H1 (cell line): Measurements from ENCODE around the gene NAT8L. TPM values are rescaled to one million over a fixed set of nuclear protein-coding genes. Genes with fewer than 3 reads are reported as not detected.

Experiments
- CREB1 ChIP-seq: IDR thresholded peaks from 2 replicates; pipeline ENCODE4 v1.6.1; 2012; ENCODE audit warnings: inconsistent platforms
- EP300 ChIP-seq, 2 experiments: IDR thresholded peaks; 1 replicate in 1 of 2; 2 replicates in 1 of 2; pipeline ENCODE4 v1.6.1; 2011 to 2012; ENCODE audit warnings: low read depth in 2 of 2, low read length in 2 of 2, mild to moderate bottlenecking in 2 of 2, borderline replicate concordance in 1 of 2, inconsistent platforms in 1 of 2, moderate library complexity in 1 of 2
- GTF2F1 ChIP-seq: IDR thresholded peaks from 2 replicates; pipeline ENCODE4 v1.6.1; 2012; ENCODE audit warnings: low read depth, low read length, improper control_type of control experiment, borderline replicate concordance
- HDAC2 ChIP-seq, 2 experiments: fragments of 300-600 bp in 1 of 2; sonication (generic) in 1 of 2; IDR thresholded peaks; 2 replicates each; pipeline ENCODE4 v1.6.1; 2011 to 2012; ENCODE audit warnings: low read depth in 2 of 2, low read length in 2 of 2, mild to moderate bottlenecking in 2 of 2, moderate library complexity in 2 of 2, borderline replicate concordance in 1 of 2, inconsistent platforms in 1 of 2
- POLR2A ChIP-seq, 2 experiments: IDR thresholded peaks; 1 replicate in 1 of 2; 2 replicates in 1 of 2; pipeline ENCODE4 v1.6.1; 2011; ENCODE audit warnings: low read depth in 2 of 2, low read length in 2 of 2, mild to moderate bottlenecking in 2 of 2; ENCODE audit errors: control extremely low read depth in 1 of 2
- SP4 ChIP-seq: IDR thresholded peaks from 2 replicates; pipeline ENCODE4 v1.6.1; 2012; ENCODE audit warnings: low read length, inconsistent platforms
- TAF7 ChIP-seq: optimal IDR thresholded peaks from 2 replicates; pipeline ENCODE3; 2011; ENCODE audit warnings: low read depth, mild to moderate bottlenecking, inconsistent platforms, low read length, moderate library complexity, borderline replicate concordance
- TCF12 ChIP-seq: IDR thresholded peaks from 2 replicates; pipeline ENCODE4 v1.6.1; 2011; ENCODE audit warnings: low read depth, mild to moderate bottlenecking, low read length
- TEAD4 ChIP-seq: IDR thresholded peaks from 2 replicates; pipeline ENCODE4 v1.6.1; 2012; ENCODE audit warnings: low read depth, low read length, inconsistent platforms, mixed read lengths
- ZNF274 ChIP-seq: IDR thresholded peaks from 2 replicates; pipeline ENCODE4 v1.7.0; 2012; ENCODE audit warnings: low read length, borderline replicate concordance; ENCODE audit errors: extremely low read depth
- polyA plus RNA-seq, 7 experiments: library from polyadenylated mRNA; depleted of rRNA in 3 of 7; stranded (reverse) in 5 of 7; unstranded in 2 of 7; fragments of >200 nt in 5 of 7; fragments of 200-250 nt in 2 of 7; gene quantifications; 1 replicate in 5 of 7; 2 replicates in 1 of 7; 4 replicates in 1 of 7; pipeline versions ENCODE4 v1.2.1 to v1.2.3, GENCODE V29; 2011 to 2013; ENCODE audit warnings: missing spikeins in 2 of 7, mixed read lengths in 2 of 7
- total RNA-seq: library from RNA; stranded (reverse); fragmentation: NEBNext Ultra II Directional; extraction: Animal tissue kit (Norgen Biotek cat#: 25700); gene quantifications from 2 replicates; pipeline ENCODE4 v1.2.1, GENCODE V29; 2021
- TF ChIP-seq, protein P1 (sequence below), 3 experiments: IDR thresholded peaks; 1 replicate in 2 of 3; 2 replicates in 1 of 3; pipeline versions ENCODE4 v1.5.1 to v1.6.1; 2011; ENCODE audit warnings: low read length in 3 of 3, mild to moderate bottlenecking in 3 of 3, inconsistent platforms in 2 of 3, low read depth in 1 of 3, moderate library complexity in 1 of 3; ENCODE audit not compliant: insufficient read depth in 1 of 3; ENCODE audit errors: control extremely low read depth in 1 of 3

The NAT8L gene
- total and polyA plus RNA-seq, 2 of the 8 experiments (the other 6 are each of a cell fraction or from before 2014, with no cell fraction given), result 10.8 TPM

DNA sequence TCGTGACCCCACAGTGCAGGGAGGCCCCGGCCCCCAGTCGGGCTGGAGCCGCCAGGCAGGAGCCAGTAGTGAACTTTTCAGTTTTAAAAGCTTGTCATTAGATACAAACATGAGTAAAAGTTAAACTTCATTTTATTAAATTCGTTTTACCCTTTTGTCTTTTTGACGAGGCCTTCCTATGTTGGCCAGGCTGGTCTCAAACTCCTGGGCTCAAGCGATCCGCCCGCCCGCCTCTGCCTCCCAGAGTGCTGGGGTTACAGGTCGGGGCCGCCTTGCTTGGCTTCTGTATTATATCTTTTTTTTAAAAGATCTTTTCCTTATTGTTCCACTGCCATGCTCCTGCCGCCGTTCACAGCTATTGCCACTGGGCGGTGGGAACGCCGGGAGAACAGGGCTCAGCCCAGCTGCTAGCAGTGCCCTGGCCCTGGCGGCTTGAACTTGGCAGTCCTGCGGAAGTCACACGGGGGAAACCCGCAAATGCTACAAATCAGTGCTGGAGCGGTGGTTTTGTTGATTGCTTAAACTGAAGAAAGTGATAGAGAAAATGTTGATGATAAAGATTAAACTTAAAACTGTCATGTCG is 49.4 kb upstream of the NAT8L start (continued):
- TF ChIP-seq, protein P1, sequence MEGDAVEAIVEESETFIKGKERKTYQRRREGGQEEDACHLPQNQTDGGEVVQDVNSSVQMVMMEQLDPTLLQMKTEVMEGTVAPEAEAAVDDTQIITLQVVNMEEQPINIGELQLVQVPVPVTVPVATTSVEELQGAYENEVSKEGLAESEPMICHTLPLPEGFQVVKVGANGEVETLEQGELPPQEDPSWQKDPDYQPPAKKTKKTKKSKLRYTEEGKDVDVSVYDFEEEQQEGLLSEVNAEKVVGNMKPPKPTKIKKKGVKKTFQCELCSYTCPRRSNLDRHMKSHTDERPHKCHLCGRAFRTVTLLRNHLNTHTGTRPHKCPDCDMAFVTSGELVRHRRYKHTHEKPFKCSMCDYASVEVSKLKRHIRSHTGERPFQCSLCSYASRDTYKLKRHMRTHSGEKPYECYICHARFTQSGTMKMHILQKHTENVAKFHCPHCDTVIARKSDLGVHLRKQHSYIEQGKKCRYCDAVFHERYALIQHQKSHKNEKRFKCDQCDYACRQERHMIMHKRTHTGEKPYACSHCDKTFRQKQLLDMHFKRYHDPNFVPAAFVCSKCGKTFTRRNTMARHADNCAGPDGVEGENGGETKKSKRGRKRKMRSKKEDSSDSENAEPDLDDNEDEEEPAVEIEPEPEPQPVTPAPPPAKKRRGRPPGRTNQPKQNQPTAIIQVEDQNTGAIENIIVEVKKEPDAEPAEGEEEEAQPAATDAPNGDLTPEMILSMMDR (IDR thresholded peaks at IDR 0.05; ENCODE audit: control extremely low read depth in 1 of 3, insufficient read depth in 1 of 3, low read depth in 1 of 3, low read length in 3 of 3), result peak; percentile 28 to 34 (median 30); a peak in 3 of 4 replicates
- TF ChIP-seq TEAD4 (no peak), TCF12 (no peak), EP300 (IDR thresholded peaks at IDR 0.05; ENCODE audit: borderline replicate concordance in 1 of 2, low read depth in 2 of 2, low read length in 2 of 2) (no peak), POLR2A (IDR thresholded peaks at IDR 0.05; ENCODE audit: control extremely low read depth in 1 of 2, low read depth in 2 of 2, low read length in 2 of 2) (no peak), GTF2F1 (no peak), ZNF274 (no peak), TAF7 (no peak), SP4 (no peak), CREB1 (no peak), HDAC2 (IDR thresholded peaks at IDR 0.05; ENCODE audit: borderline replicate concordance in 1 of 2, low read depth in 2 of 2, low read length in 2 of 2) (0 out of 4 replicates have a peak, but pooled peaks of 1 of the 2 experiments have one; percentile 50)
